ENCODE data around the gene SF3B5. TPM values are rescaled to one million over a fixed set of nuclear protein-coding genes. Genes with fewer than 3 reads are reported as not detected.
"Not testable (repeated sequence)": the region's sequence is repeated elsewhere in the genome, so short reads cannot be mapped to it uniquely, and the experiment has no call there.

Gene SF3B5
- total RNA-seq (2014; rRNA removed; shearing (Covaris generic)): 264 and 311 TPM in 2 replicates

GRCh38 chr6:144095134-144096002 lies at the start of gene SF3B5:
SF3B5 (minus strand) TSS chr6:144095573; CDS start chr6:144095497, 76 bp downstream.
- peak; percentile 100 for DNase-seq (ENCODE audit: low read depth)

- no peak for DNase-seq (ENCODE audit: low read depth)
Measured at GRCh38 chr6:144144996-144145395, 49.6 kb upstream of the SF3B5 start.

- DNase-seq (ENCODE audit: low read depth): no peak
Measured at GRCh38 chr6:144143878-144144277, 48.5 kb upstream of the SF3B5 start.

DNA sequence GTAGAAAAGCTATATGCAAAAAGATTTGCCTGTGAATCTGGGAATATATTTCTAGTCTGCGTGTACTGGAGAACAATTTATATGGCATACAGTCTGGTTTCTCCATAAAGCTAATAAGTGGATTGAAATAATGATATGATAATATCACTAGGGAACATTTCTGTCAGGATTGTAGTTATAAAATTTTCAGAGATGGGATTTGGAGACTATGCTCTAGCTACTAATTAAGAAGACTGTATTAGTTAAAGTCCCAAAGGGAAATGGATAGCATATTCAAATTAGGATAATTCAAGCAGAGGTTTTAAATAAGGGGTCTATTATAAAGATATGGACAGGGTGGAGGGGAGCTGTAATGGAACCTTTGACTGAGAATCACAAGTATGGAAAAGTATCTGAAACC lies 47.7 kb upstream of the SF3B5 start:
- no peak for DNase-seq (ENCODE audit: low read depth)

- no peak for DNase-seq (ENCODE audit: low read depth)
Measured at GRCh38 chr6:144141470-144141869, 46.1 kb upstream of the SF3B5 start.

GRCh38 chr6:144140867-144141266 lies 45.5 kb upstream of the SF3B5 start:
- DNase-seq (ENCODE audit: low read depth): no peak

GRCh38 chr6:144139817-144140216 lies 44.4 kb upstream of the SF3B5 start:
- DNase-seq (ENCODE audit: low read depth): no peak

DNA sequence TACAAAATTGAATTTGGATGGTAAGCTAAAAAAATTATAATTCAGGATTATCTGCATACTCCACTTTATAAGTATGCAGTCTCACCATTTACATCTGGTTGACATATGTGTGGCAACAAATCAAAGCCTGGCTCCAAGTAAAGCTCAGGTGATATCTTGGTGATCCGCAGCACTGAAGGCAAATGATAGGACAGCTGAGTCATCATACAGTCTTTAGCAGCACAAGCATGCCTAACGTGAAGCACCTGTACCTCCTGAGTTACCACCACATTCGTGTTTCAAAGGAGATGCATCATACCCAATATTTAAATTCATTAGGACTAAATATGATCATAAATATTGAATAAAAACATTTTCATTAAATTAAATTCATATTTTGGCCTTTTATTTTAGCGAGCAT lies 43.2 kb upstream of the SF3B5 start:
- DNase-seq (ENCODE audit: low read depth): peak; percentile 19

DNA sequence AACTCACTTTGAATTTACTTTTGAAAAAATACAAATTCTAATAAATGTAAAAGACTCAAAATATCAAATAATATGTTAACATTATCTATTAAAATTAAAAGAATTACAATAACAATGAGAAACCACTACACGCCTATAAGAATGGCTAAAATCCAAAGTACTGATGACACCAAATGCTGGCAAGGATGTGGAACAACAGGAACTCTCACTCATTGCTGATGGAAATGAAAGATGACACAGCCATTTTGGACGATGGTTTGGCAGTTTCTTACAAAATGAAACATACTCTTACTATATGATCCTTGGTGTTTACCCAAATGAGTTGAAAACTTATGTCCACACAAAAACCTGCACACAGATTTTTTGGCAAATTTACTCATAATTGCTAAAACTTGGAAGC lies 39.4 kb upstream of the SF3B5 start:
- no peak for DNase-seq (ENCODE audit: low read depth)

DNA sequence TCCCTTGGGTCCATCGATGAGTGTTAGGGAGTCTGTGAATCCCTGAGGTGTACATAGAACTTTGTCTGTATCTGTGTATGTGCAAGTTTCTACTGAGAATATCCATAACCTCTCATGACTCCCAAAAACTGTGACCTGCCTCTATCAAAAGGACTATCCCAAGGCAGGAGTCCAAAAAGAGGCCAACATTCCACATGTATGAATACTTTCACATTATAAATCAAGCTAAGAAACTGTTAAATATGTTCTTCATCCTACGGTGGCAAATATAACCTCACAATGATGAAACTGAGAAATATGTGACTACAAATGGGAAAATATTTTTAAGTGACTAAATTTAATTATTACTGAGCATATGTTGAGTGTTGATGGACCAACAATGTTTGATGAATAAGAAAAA lies 38.8 kb upstream of the SF3B5 start:
- DNase-seq (ENCODE audit: low read depth): no peak

DNA sequence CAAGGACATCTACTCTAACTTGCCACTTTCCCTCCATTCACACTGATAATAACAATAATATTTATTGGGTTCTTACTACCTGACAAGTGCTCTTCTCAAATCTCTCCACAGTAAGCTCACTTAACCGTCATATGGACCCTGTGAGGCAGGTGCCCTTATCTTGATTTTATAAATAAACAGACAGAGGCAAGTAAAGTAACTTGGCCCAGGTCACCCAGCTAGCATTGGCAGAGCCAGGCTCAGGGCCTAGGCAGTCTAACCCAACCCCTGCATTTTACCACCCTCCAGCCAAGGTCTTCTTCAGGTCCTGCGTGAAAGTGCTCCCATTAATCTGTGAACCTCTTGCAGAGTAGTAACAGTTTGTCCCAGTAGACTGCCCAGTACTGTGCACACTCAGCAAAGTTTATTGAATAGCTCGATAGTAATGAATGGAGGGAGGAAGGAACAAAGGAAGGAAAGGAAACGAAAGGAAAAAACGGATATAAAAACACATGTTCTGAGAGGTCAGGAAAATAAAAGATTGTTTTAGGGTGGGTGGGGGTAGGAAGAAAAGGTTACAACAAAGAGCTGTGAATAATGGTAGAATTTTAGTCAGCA lies 38.0 kb upstream of the SF3B5 start:
- DNase-seq (ENCODE audit: low read depth): no peak

- not testable (repeated sequence) for DNase-seq (ENCODE audit: low read depth)
Measured at GRCh38 chr6:144132167-144132690, 36.9 kb upstream of the SF3B5 start.

- peak; percentile 14 for DNase-seq (ENCODE audit: low read depth)
Measured at GRCh38 chr6:144131248-144131709, 35.9 kb upstream of the SF3B5 start.

- no peak for DNase-seq (ENCODE audit: low read depth)
Measured at GRCh38 chr6:144129469-144129868, 34.1 kb upstream of the SF3B5 start.

DNA sequence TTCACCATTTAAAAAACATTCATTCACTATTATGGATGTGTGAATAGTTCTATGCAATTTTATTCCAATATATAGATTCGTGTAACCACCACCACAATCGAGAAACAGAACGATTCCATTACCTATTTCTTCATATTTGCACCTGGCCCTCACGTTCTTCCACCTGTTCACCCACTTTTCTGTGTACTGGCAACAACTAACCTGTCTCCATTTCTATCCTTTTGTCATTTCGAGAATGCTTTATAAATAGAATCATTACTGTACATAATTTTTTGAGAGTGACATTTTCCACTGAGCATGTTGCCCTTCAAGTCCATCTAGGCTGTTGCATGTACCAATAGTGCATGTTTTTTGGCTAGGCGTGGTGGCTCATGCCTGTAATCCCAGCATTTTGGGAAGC lies 31.7 kb upstream of the SF3B5 start:
- DNase-seq (ENCODE audit: low read depth): no peak

- DNase-seq (ENCODE audit: low read depth): no peak
Measured at GRCh38 chr6:144123836-144124235, 28.5 kb upstream of the SF3B5 start.

DNA sequence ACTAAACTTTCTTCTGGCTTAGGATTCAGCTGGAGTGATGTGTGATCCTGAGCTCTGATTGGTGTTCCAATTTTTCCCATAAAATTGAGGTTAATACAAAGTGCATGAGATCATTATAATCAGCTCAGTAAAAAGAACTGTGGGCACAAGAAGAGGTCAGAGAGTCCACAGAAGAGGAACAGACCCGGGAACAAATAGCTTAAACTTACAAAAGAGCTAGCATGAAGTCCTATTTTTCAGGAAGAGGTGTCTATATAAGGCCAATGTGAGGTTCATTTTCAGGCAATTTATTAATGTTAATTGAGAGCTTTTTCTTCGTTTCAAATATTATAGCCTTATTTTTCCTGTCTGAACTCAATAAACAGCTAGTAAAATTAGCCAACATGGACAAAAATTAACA lies 28.0 kb upstream of the SF3B5 start:
- no peak for DNase-seq (ENCODE audit: low read depth)

GRCh38 chr6:144122861-144123260 lies 27.5 kb upstream of the SF3B5 start:
- no peak for DNase-seq (ENCODE audit: low read depth)

- no peak for DNase-seq (ENCODE audit: low read depth)
Measured at GRCh38 chr6:144119376-144119775, 24.0 kb upstream of the SF3B5 start.

GRCh38 chr6:144115219-144115618 lies 19.8 kb upstream of the SF3B5 start:
- DNase-seq (ENCODE audit: low read depth): no peak

DNA sequence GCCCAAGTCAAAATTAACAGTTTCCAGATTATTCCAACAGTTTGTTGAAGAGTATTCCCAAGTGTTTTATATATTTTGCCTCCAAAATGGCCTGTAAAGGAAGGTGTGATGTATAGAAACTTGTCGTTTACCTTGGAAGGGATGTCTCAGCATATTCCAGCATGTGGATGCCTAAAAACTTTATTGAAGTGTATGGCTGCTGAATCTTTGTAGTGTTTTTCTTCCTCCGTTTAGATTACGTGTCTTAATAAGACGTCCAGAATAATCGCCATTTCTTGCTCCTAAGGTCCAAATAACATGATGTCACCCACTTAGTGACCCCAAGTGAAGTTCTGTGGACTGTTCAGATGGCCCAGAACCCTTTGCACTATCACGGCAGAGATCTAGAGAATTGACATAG lies 18.0 kb upstream of the SF3B5 start:
- no peak for DNase-seq (ENCODE audit: low read depth)

DNA sequence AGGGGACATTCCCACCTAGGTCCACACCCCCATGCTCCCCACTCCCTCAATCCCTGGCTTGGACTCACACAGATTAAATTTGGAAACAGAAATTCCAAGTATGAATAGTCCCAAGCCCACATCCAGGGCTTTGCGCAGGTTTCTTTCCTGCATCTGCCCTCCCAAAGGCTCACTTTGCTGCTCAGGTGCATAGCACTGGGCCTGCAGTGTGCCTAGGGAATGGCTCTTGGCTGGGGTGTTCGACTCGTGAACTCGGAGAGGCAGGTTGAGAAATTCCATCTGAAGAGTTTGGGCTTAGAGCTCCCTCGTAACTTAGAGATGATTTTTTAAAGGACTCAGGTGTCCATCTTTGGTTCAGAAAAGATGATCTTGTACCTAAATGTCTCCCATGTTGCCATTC lies 14.8 kb upstream of the SF3B5 start:
- DNase-seq (ENCODE audit: low read depth): no peak

GRCh38 chr6:144106206-144106605 lies 10.8 kb upstream of the SF3B5 start:
- DNase-seq (ENCODE audit: low read depth): no peak
